Neural cell (in vitro differentiated cells): ENCODE data around the gene ZBTB48. TPM values are rescaled to one million over a fixed set of nuclear protein-coding genes. Genes with fewer than 3 reads are reported as not detected.

ENCODE experiments used
- H2AFZ ChIP-seq: fragments of 200-600, 300-800 bp; sonication (generic), shearing (Covaris generic); 2 replicates; pipeline ENCODE4 v1.6.0; 2014; ENCODE audit warnings: low read depth, mild to moderate bottlenecking, antibody characterized with exemption, low read length, moderate library complexity
- H3F3A ChIP-seq: fragments of 200-600 bp; shearing (Covaris generic); 2 replicates; pipeline ENCODE4 v1.6.1; 2016; ENCODE audit warnings: mild to moderate bottlenecking, moderate library complexity, mixed read lengths, antibody characterized with exemption, low read length; ENCODE audit not compliant: insufficient read depth, poor library complexity, severe bottlenecking
- H3K27ac ChIP-seq: fragments of 200-600, 300-800 bp; sonication (generic), shearing (Covaris generic); 2 replicates; pipeline ENCODE4 v1.5.1; 2014; ENCODE audit warnings: mild to moderate bottlenecking, low read length, moderate library complexity
- H3K27me3 ChIP-seq: fragments of 300-800, 200-600 bp; sonication (generic), shearing (Covaris generic); 2 replicates; pipeline ENCODE4 v1.6.0; 2014; ENCODE audit warnings: mild to moderate bottlenecking, low read depth, low read length, moderate library complexity; ENCODE audit not compliant: insufficient read depth
- H3K36me3 ChIP-seq: fragments of 300-800, 200-600 bp; sonication (generic), shearing (Covaris generic); 2 replicates; pipeline ENCODE4 v1.5.1; 2014; ENCODE audit warnings: mild to moderate bottlenecking, antibody characterized with exemption, low read length, moderate library complexity; ENCODE audit not compliant: insufficient read depth
- H3K4me2 ChIP-seq: fragments of 300-800, 200-600 bp; sonication (generic), shearing (Covaris generic); 2 replicates; pipeline ENCODE4 v1.6.0; 2014; ENCODE audit warnings: mild to moderate bottlenecking, low read length
- H3K4me3 ChIP-seq: fragments of 300-800, 200-600 bp; sonication (generic), shearing (Covaris generic); 2 replicates; pipeline ENCODE4 v1.5.1; 2014; ENCODE audit warnings: mild to moderate bottlenecking, low read length, moderate library complexity
- H3K79me2 ChIP-seq: fragments of 200-600 bp; shearing (Covaris generic); replicated peaks from 2 replicates; pipeline ENCODE4 v1.6.0; 2014; ENCODE audit warnings: mild to moderate bottlenecking, low read length, moderate library complexity; ENCODE audit not compliant: insufficient read depth
- H3K9ac ChIP-seq: fragments of 300-800, 200-600 bp; sonication (generic), shearing (Covaris generic); 2 replicates; pipeline ENCODE4 v1.6.1; 2016; ENCODE audit warnings: mild to moderate bottlenecking, low read length, mixed read lengths
- H3K9me2 ChIP-seq: fragments of 200-600 bp; shearing (Covaris generic); 2 replicates; pipeline ENCODE4 v1.6.1; 2016; ENCODE audit warnings: mild to moderate bottlenecking, low read length, mixed read lengths; ENCODE audit not compliant: insufficient read depth
- H3K9me3 ChIP-seq: fragments of 200-600, 300-800 bp; sonication (generic), shearing (Covaris generic); 2 replicates; pipeline ENCODE4 v1.6.1; 2016; ENCODE audit warnings: mild to moderate bottlenecking, mixed run types, low read length, moderate library complexity, mixed read lengths
- H4K20me1 ChIP-seq: fragments of 200-600 bp; shearing (Covaris generic); 2 replicates; pipeline ENCODE4 v1.6.1; 2016; ENCODE audit warnings: mild to moderate bottlenecking, mixed run types; ENCODE audit not compliant: insufficient read depth
- CTCF ChIP-seq: fragments of 450-650 bp; IDR thresholded peaks from 2 replicates; pipeline ENCODE4 v1.5.1; 2014; ENCODE audit warnings: antibody characterized with exemption, mild to moderate bottlenecking, moderate library complexity; ENCODE audit not compliant: poor library complexity, severe bottlenecking
- EP300 ChIP-seq: fragments of 450-650 bp; conservative IDR thresholded peaks from 2 replicates; pipeline ENCODE4 v1.6.1; 2014; ENCODE audit warnings: antibody characterized with exemption, mild to moderate bottlenecking, moderate library complexity; ENCODE audit not compliant: poor library complexity, severe bottlenecking
- EZH2 ChIP-seq: fragments of 200-600, 300-800 bp; shearing (Covaris generic), sonication (generic); IDR thresholded peaks from 2 replicates; pipeline ENCODE4 v1.6.1; 2014; ENCODE audit warnings: antibody characterized with exemption, low read length, borderline replicate concordance, mild to moderate bottlenecking; ENCODE audit not compliant: insufficient read depth, poor library complexity, severe bottlenecking
- MXI1 ChIP-seq: fragments of 450-650 bp; conservative IDR thresholded peaks from 2 replicates; pipeline ENCODE4 v1.6.1; 2014; ENCODE audit warnings: antibody characterized with exemption, mild to moderate bottlenecking; ENCODE audit not compliant: poor library complexity, severe bottlenecking
- POLR2AphosphoS5 ChIP-seq: IDR thresholded peaks from 2 replicates; pipeline ENCODE4 v1.6.1; 2012
- RAD21 ChIP-seq: fragments of 450-650 bp; conservative IDR thresholded peaks from 2 replicates; pipeline ENCODE4 v1.6.1; 2014; ENCODE audit warnings: antibody characterized with exemption, mild to moderate bottlenecking, moderate library complexity
- REST ChIP-seq: IDR thresholded peaks from 2 replicates; pipeline ENCODE4 v1.6.1; 2012; ENCODE audit warnings: borderline replicate concordance
- SMC3 ChIP-seq: fragments of 450-650 bp; conservative IDR thresholded peaks from 2 replicates; pipeline ENCODE4 v1.6.1; 2014; ENCODE audit warnings: antibody characterized with exemption, mild to moderate bottlenecking, moderate library complexity; ENCODE audit not compliant: poor library complexity
- TAF1 ChIP-seq: IDR thresholded peaks from 2 replicates; pipeline ENCODE4 v1.6.1; 2012; ENCODE audit warnings: low read depth
- polyA plus RNA-seq: library from polyadenylated mRNA; depleted of rRNA; stranded (reverse); fragments of >200 nt; gene quantifications from 2 replicates; pipeline ENCODE4 v1.2.3, GENCODE V29; 2014
- small RNA-seq, 3 experiments: library from RNA; depleted of rRNA; stranded (forward); fragments of <200 nt; gene quantifications; one replicate each; pipeline ENCODE3, GENCODE V24; 2012

Gene ZBTB48
- polyA plus RNA-seq, 1 donor from 2014 or later, result 48.2 TPM

GRCh38 chr1:6638226-6638625 lies 58.4 kb downstream of the ZBTB48 start:
- Histone ChIP-seq H3K4me3 (no peak overlapping the region), H3K9me2 (no peaks in the 10 kb centered on the region), H3K9me3 (no peaks in the 10 kb centered on the region), H3K27ac (no peak overlapping the region), H3K9ac (no peak overlapping the region), H3K4me2 (no peak overlapping the region), H3K79me2 (no peaks in the 10 kb centered on the region), H3F3A (no peaks in the 10 kb centered on the region), H3K27me3 (no peaks in the 10 kb centered on the region), H4K20me1 (no peaks in the 10 kb centered on the region), H3K36me3 (no peaks in the 10 kb centered on the region), H2AFZ (no peak overlapping the region)
- TF ChIP-seq EP300, result no peak
- TF ChIP-seq REST, result no peak
- no peak for TF ChIP-seq RAD21
- TF ChIP-seq TAF1, result no peak
- TF ChIP-seq EZH2, result no peak
- TF ChIP-seq POLR2AphosphoS5, result no peak
- no peak for TF ChIP-seq SMC3
- TF ChIP-seq MXI1, result no peak
- no peak for TF ChIP-seq CTCF

Small RNAs within 50 kb of the gene (small RNA-seq; reads per million reads assigned to genes)
- 0 reads per million in 3 experiments for gene RNU6-731P

Other genes with a start within 250 kb of the ZBTB48 start
- 101 TPM in 2 replicates for gene ACOT7, start 186.2 kb upstream of the ZBTB48 start, polyA plus RNA-seq
- not detected in 2 replicates for gene HES2, start 160.1 kb upstream of the ZBTB48 start, polyA plus RNA-seq
- gene ESPN, start 155.2 kb upstream of the ZBTB48 start, polyA plus RNA-seq, result not detected in 2 replicates
- gene TNFRSF25, start 113.8 kb upstream of the ZBTB48 start, polyA plus RNA-seq, result 52.2 and 68.5 TPM in 2 replicates
- gene PLEKHG5, start 88.3 kb upstream of the ZBTB48 start, polyA plus RNA-seq, result 24.0 and 28.8 TPM in 2 replicates
- 25.4 and 30.7 TPM in 2 replicates for gene NOL9, start 25.5 kb upstream of the ZBTB48 start, polyA plus RNA-seq
- gene TAS1R1, start 24.7 kb upstream of the ZBTB48 start, polyA plus RNA-seq, result not detected in 2 replicates
- gene KLHL21, start 22.9 kb downstream of the ZBTB48 start, polyA plus RNA-seq, result 8.4 and 8.7 TPM in 2 replicates
- 11.0 and 12.9 TPM in 2 replicates for gene PHF13, start 33.7 kb downstream of the ZBTB48 start, polyA plus RNA-seq
- 51.5 and 67.0 TPM in 2 replicates for gene THAP3, start 44.9 kb downstream of the ZBTB48 start, polyA plus RNA-seq
- 26.0 and 28.6 TPM in 2 replicates for gene DNAJC11, start 121.8 kb downstream of the ZBTB48 start, polyA plus RNA-seq
- 162 and 181 TPM in 2 replicates for gene CAMTA1, start 205.5 kb downstream of the ZBTB48 start, polyA plus RNA-seq